Loucy (cell line): ENCODE data around the gene FPR1.

Experiments used
- EZH2phosphoT487 ChIP-seq: fragments of 200-600 bp; IDR thresholded peaks from 2 replicates; pipeline ENCODE4 v1.6.1; 2018; ENCODE audit warnings: antibody characterized with exemption, mild to moderate bottlenecking, moderate library complexity, borderline replicate concordance
- TF ChIP-seq, protein P1 (sequence below): fragments of 200-600 bp; sonication (generic); conservative IDR thresholded peaks from 2 replicates; pipeline ENCODE4 v1.5.1; 2014; ENCODE audit warnings: mild to moderate bottlenecking, antibody characterized with exemption, low read length

GRCh38 chr19:51722492-51722891 lies 29.2 kb downstream of the FPR1 start:
- TF ChIP-seq, protein P1, sequence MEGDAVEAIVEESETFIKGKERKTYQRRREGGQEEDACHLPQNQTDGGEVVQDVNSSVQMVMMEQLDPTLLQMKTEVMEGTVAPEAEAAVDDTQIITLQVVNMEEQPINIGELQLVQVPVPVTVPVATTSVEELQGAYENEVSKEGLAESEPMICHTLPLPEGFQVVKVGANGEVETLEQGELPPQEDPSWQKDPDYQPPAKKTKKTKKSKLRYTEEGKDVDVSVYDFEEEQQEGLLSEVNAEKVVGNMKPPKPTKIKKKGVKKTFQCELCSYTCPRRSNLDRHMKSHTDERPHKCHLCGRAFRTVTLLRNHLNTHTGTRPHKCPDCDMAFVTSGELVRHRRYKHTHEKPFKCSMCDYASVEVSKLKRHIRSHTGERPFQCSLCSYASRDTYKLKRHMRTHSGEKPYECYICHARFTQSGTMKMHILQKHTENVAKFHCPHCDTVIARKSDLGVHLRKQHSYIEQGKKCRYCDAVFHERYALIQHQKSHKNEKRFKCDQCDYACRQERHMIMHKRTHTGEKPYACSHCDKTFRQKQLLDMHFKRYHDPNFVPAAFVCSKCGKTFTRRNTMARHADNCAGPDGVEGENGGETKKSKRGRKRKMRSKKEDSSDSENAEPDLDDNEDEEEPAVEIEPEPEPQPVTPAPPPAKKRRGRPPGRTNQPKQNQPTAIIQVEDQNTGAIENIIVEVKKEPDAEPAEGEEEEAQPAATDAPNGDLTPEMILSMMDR, result no peak
- TF ChIP-seq EZH2phosphoT487, result no peak
